Measurements from ENCODE around the gene PANK3.
"Not testable (repeated sequence)": the region's sequence is repeated elsewhere in the genome, so short reads cannot be mapped to it uniquely, and the experiment has no call there.

- not testable (repeated sequence) for TF ChIP-seq EZH2phosphoT487 (IDR thresholded peaks at IDR 0.05; ENCODE audit: low read depth); CTCF (IDR thresholded peaks at IDR 0.05; ENCODE audit: low read depth, low read length)
These were observed 17.0 kb upstream of the PANK3 start for GRCh38 chr5:168596122-168596521.

Data from OCI-LY3 (cell line).